Loucy (cell line): ENCODE measurements around the gene DAB2.

Source experiments
- H2AFZ ChIP-seq: fragments of 200-600 bp; sonication (generic); 2 replicates; pipeline ENCODE4 v1.6.0; 2016; ENCODE audit warnings: antibody characterized with exemption, mild to moderate bottlenecking, low read length, moderate library complexity
- H3F3A ChIP-seq: fragments of 200-600 bp; 2 replicates; pipeline ENCODE4 v1.6.0; 2016; ENCODE audit warnings: antibody characterized with exemption, low read depth, mild to moderate bottlenecking
- H3K27me3 ChIP-seq: fragments of 200-600 bp; sonication (generic); 2 replicates; pipeline ENCODE4 v1.6.1; 2014; ENCODE audit warnings: low read length, mild to moderate bottlenecking; ENCODE audit not compliant: insufficient read depth, poor library complexity, severe bottlenecking
- H3K36me3 ChIP-seq: fragments of 200-600 bp; sonication (generic); 2 replicates; pipeline ENCODE4 v1.6.1; 2016; ENCODE audit warnings: low read length; ENCODE audit not compliant: insufficient read depth
- H3K4me1 ChIP-seq: fragments of 200-600 bp; sonication (generic); 2 replicates; pipeline ENCODE4 v1.5.1; 2014; ENCODE audit warnings: low read length, mild to moderate bottlenecking; ENCODE audit not compliant: insufficient read depth, poor library complexity, severe bottlenecking
- H3K4me2 ChIP-seq: fragments of 200-600 bp; sonication (generic); 2 replicates; pipeline ENCODE4 v1.6.0; 2014; ENCODE audit warnings: antibody characterized with exemption, low read length, low read depth, mild to moderate bottlenecking; ENCODE audit not compliant: poor library complexity, severe bottlenecking
- H3K4me3 ChIP-seq: fragments of 200-600 bp; sonication (generic); 2 replicates; pipeline ENCODE4 v1.5.1; 2014; ENCODE audit warnings: low read length, mild to moderate bottlenecking, mixed read lengths; ENCODE audit not compliant: poor library complexity, severe bottlenecking
- H3K79me2 ChIP-seq: fragments of 200-600 bp; sonication (generic); 2 replicates; pipeline ENCODE4 v1.6.1; 2014; ENCODE audit warnings: low read length; ENCODE audit not compliant: insufficient read depth
- H3K9ac ChIP-seq: fragments of 200-600 bp; sonication (generic); 2 replicates; pipeline ENCODE4 v1.6.0; 2014; ENCODE audit warnings: mild to moderate bottlenecking, low read depth, low read length, moderate library complexity; ENCODE audit not compliant: poor library complexity, severe bottlenecking
- H3K9me2 ChIP-seq: fragments of 200-600 bp; sonication (generic); replicated peaks from 2 replicates; pipeline ENCODE4 v1.6.1; 2016; ENCODE audit warnings: low read depth, low read length, mixed read lengths
- H3K9me3 ChIP-seq: fragments of 200-600 bp; sonication (generic); 2 replicates; pipeline ENCODE4 v1.6.1; 2014; ENCODE audit warnings: mild to moderate bottlenecking, antibody characterized with exemption, low read length, low read depth; ENCODE audit not compliant: insufficient read depth
- H4K20me1 ChIP-seq: fragments of 200-600 bp; sonication (generic); 2 replicates; pipeline ENCODE4 v1.6.0; 2014; ENCODE audit warnings: antibody characterized with exemption, low read length, mild to moderate bottlenecking; ENCODE audit not compliant: insufficient read depth, poor library complexity, severe bottlenecking
- CTCF ChIP-seq: fragments of 200-600 bp; sonication (generic); conservative IDR thresholded peaks from 2 replicates; pipeline ENCODE4 v1.5.1; 2014; ENCODE audit warnings: mild to moderate bottlenecking, antibody characterized with exemption, low read length
- EZH2phosphoT487 ChIP-seq: fragments of 200-600 bp; IDR thresholded peaks from 2 replicates; pipeline ENCODE4 v1.6.1; 2018; ENCODE audit warnings: antibody characterized with exemption, mild to moderate bottlenecking, moderate library complexity, borderline replicate concordance

DAB2 gene

GRCh38 chr5:39371367-39371635 lies 53.5 kb downstream of the DAB2 start:
- Histone ChIP-seq H3K27me3 (no peaks in the 10 kb centered on the region), H3K79me2 (no peaks in the 10 kb centered on the region), H3K9me2 (no peaks in the 10 kb centered on the region), H4K20me1 (no peaks in the 10 kb centered on the region), H3K36me3 (no peaks in the 10 kb centered on the region), H3K9ac (no peak overlapping the region), H3K4me1 (no peaks in the 10 kb centered on the region), H2AFZ (no peak overlapping the region), H3K9me3 (no peaks in the 10 kb centered on the region), H3K4me3 (no peak overlapping the region), H3K4me2 (no peak overlapping the region), H3F3A (no peaks in the 10 kb centered on the region)
- TF ChIP-seq CTCF (no peak), EZH2phosphoT487 (no peak)

- H3F3A ChIP-seq = no peaks in the 10 kb centered on the region
- H4K20me1 ChIP-seq = no peaks in the 10 kb centered on the region
- H3K36me3 ChIP-seq = no peaks in the 10 kb centered on the region
- no peaks in the 10 kb centered on the region for H3K4me1 ChIP-seq
- H3K9me2 ChIP-seq = no peaks in the 10 kb centered on the region
- no peak overlapping the region for H3K9ac ChIP-seq
- no peak overlapping the region for H3K4me3 ChIP-seq
- TF ChIP-seq EZH2phosphoT487 (no peak), CTCF (no peak)
- H3K4me2 ChIP-seq = no peak overlapping the region
- H2AFZ ChIP-seq = no peak overlapping the region
- no peaks in the 10 kb centered on the region for H3K27me3 ChIP-seq
- H3K79me2 ChIP-seq = no peaks in the 10 kb centered on the region
- no peaks in the 10 kb centered on the region for H3K9me3 ChIP-seq
Observed at GRCh38 chr5:39370555-39371366, 54.0 kb downstream of the DAB2 start.

GRCh38 chr5:39369123-39369815 lies 55.5 kb downstream of the DAB2 start:
- Histone ChIP-seq H3K9me2 (no peaks in the 10 kb centered on the region), H3K4me2 (no peak overlapping the region), H3K36me3 (no peaks in the 10 kb centered on the region), H3K4me1 (no peaks in the 10 kb centered on the region), H3K9ac (no peak overlapping the region), H3F3A (no peaks in the 10 kb centered on the region), H3K4me3 (no peak overlapping the region), H3K79me2 (no peaks in the 10 kb centered on the region), H3K27me3 (no peaks in the 10 kb centered on the region), H2AFZ (no peak overlapping the region), H4K20me1 (no peaks in the 10 kb centered on the region), H3K9me3 (no peaks in the 10 kb centered on the region)
- TF ChIP-seq CTCF (no peak), EZH2phosphoT487 (no peak)
